Fibroblast of peridontal ligament (primary cell): Measurements from ENCODE around the gene NTRK3.

Source experiments
- DNase-seq: peaks from one replicate; pipeline ENCODE4 v3.0.0-alpha.2; 2010; ENCODE audit errors: extremely low read depth

Gene NTRK3

DNA sequence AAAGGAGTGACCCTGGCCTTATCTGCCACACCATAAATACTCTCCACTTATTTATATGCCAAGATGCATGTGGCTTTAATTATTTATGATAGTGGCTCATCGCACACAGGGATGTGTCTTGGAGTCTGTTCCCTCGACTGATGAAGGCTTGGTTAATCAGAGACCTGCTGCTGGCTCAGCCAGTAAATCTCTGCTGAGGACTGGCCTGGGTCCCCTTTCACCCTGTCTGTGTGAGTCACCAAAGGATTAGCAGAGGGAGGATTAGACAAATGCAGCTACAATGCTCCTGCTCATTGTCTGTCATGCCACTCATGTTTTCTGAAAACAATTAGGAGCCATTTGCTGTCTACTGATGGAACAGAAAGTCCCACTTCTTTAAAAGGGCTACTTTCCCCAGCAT is 226.8 kb downstream of the NTRK3 start:
- DNase-seq: no peak

GRCh38 chr15:88028024-88028423 is 228.5 kb downstream of the NTRK3 start:
- no peak for DNase-seq

DNA sequence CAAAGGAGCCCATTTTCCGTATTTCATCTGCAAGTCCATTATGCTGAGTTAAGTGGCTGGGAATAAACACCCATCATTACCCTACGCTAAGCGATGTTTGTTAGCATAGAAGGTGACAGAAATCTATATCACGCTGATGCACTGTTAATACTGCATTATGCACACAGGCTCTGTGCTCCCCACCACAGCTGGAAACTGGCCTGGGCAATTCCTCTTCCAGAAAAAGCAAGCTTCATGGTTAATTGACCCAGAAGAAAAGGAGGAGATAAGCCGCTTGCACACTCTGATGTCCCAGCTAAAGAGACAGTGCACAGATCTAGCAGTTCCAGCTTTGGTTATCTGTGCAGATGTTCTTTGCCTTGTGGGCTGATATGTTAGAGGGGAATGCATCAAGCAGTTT is 232.6 kb downstream of the NTRK3 start:
- no peak for DNase-seq

DNA sequence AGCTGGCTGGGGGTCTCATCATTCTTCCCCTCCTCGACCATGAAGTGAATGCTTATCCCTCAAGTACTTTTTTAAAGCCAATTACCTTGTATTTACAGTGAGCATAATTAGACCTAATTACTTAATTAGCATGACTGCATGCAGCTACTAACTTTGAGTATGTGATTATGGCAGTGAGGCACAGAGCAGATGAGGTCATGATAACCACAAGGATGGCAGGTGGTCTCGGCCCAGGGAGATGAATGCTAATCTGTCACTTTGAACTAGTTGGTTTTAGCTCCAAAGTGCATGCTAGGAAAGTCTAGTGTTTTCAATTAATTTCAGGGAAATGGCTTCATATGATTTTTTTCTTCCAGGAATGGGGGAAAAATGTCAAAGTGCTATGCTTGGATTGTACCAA is 233.8 kb downstream of the NTRK3 start:
- no peak for DNase-seq

- DNase-seq: no peak
Observed at GRCh38 chr15:88021601-88022000, 234.9 kb downstream of the NTRK3 start.

DNA sequence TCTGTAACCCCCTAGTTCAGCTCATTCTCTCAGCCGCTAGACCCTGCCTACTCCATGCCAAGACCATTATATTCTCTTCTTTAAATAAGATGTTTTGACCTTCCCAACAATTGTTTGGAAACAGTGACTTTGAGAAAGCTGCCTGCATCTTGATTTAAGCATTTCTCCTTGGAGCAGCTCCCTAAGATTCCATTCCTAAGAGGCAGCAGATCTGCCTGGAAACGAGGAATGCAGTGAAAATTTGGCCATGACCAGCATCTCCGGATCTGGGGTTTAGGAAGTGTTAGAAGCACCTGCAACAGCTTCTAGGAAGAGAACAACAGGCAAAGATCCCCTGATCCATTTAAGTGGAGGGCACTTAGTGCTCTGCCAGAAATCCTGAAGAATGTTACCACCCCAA is 235.7 kb downstream of the NTRK3 start:
- no peak for DNase-seq

- DNase-seq: no peak
Observed at GRCh38 chr15:88019656-88020055, 236.9 kb downstream of the NTRK3 start.

DNA sequence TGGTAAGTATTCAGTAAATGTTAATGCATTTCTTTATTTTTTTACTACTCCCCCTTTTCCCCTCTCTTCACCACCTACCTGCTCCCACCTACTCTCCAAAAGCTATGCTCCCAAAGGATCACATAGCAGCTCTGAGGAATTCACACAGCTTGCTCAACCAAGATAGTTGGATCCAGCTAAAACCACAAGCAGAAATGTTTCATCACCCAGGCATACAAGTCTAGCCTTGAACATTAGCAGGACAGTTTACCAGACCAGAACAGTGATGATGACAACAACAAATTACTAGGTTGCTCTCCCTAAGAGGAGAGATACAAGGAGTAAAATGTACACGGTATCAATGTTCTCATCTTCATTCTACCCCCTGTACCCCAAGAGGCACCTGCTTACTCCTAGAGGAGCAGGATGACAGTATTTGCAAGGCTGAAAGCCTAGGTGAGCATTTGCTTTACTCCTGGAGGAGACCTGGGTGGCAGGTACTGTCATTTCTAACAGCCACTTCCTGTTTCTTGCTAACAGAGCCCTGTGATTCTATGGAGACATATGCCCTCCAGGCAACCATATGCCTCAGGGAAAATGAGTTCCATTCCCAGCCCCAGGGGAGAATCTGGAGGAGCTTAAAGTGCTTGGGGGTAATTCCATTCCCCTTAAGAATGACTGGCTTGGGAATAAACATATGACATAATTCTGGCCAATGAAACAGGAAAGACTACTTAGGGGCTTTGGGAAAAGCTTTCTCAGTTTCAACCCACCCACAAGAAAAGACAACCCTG is 237.5 kb downstream of the NTRK3 start:
- DNase-seq: peak; percentile 38

DNA sequence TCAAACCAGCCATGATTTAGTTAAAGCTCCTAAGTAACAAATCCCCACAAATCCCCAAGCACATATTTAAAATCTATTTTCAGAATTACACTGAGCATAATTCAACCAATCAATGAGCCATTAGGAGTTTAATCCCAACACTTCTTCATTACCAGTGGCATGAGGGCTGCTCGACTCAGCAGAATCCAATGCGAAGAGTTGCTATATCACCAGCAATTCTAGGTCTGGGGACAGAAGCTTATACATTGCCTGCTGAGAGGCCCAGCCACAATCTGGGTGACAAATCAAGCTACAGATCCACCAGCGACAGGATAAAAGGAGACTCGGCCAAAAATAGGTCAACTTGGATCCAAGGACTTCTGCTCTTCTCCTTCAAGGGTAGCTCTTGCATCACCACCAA is 238.8 kb downstream of the NTRK3 start:
- no peak for DNase-seq

- DNase-seq: no peak
Observed at GRCh38 chr15:88016406-88016805, 240.1 kb downstream of the NTRK3 start.

GRCh38 chr15:88015228-88015860 is 241.2 kb downstream of the NTRK3 start:
- no peak for DNase-seq

DNA sequence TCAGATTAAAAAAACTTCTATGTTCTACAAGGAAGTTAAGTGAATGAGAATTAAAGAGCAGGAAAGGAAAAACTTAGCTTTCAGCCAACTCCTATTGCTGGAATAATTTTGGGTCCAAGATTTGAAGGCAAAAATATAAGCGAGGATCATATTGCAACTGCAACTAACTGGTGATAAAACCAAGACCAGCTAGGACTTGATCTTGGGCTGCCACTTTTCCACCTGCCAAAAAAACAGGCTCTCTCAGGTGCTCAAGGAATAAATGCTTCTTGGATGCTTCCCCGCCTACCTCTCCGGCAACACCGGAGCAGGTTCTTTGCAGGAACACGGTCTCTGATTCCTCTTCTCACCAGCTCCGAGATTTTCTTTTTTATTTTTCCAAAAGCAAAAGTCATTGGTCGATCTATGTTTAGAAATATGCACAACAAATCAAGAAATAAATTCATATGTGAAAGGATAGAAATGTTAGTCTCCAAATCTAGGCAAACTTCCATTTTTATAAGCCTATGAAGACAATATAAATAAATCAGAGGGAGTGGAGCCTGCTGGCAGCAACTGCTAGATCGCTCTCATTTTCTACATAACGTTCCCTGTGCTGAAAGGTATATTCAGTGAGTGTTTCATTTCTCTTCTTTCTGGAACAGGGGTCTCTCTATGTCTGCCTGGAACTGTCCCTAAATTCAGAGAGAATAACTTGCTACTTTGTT is 241.9 kb downstream of the NTRK3 start:
- no peak for DNase-seq

DNA sequence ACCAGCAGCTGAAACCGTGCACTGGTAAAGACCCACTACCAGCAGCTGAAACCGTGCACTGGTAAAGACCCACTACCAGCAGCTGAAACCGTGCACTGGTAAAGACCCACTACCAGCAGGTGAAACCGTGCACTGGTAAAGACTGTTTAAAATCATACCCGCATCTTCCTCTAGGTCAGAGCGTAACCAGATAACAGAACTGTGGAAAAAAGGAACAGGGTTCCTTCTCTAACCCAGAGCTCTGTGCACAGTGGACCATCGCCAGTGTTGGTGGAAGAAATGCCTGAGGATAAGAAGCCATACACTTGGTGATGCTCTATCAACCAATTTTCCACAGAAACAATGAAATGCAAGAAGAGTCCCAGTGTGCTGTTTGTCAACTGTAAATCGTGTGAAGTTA is 243.4 kb downstream of the NTRK3 start:
- DNase-seq: no peak

GRCh38 chr15:88012688-88013087 is 243.9 kb downstream of the NTRK3 start:
- DNase-seq: no peak

- DNase-seq: no peak
Observed at GRCh38 chr15:88012233-88012632, 244.3 kb downstream of the NTRK3 start.

- DNase-seq: no peak
Observed at GRCh38 chr15:88011533-88011932, 245.0 kb downstream of the NTRK3 start.

DNA sequence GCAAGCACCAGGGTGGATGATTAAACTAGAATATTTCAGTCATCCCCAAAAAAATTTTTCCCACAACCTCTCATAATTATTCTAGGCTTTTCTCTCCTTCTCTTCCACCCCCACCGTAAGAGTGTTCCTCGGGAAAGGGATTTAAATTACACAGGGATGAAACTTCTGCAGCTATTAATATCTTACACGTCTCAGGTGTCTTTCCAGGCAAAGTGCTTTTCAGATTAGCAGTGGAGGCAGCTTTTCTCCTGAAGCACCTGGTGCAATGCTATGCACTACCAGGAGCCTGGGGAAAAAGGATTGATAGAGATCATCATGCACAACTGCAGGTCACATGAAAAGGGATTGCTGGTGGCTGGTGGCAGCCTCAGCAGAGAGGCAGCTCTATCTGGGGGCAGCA is 250.4 kb downstream of the NTRK3 start:
- no peak for DNase-seq

DNA sequence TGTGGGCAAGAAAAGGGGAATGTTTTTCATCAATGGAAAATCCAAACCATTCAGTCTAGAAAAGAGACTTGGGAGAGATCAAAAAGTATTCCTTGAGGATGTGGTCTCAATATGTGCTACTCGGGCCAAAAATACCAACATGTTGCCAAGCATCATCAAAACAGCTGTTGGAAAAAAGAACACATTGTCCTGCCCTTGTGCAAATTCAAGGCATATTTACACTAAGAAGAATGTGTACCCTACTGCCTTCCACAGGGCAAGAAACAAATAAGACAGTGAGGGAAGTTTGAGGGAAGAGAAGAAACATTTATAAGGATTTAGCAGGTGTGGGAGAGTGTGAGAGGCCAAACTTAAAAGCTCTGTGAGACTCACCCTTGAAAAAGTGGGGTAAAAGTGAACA is 252.1 kb downstream of the NTRK3 start:
- DNase-seq: no peak

DNA sequence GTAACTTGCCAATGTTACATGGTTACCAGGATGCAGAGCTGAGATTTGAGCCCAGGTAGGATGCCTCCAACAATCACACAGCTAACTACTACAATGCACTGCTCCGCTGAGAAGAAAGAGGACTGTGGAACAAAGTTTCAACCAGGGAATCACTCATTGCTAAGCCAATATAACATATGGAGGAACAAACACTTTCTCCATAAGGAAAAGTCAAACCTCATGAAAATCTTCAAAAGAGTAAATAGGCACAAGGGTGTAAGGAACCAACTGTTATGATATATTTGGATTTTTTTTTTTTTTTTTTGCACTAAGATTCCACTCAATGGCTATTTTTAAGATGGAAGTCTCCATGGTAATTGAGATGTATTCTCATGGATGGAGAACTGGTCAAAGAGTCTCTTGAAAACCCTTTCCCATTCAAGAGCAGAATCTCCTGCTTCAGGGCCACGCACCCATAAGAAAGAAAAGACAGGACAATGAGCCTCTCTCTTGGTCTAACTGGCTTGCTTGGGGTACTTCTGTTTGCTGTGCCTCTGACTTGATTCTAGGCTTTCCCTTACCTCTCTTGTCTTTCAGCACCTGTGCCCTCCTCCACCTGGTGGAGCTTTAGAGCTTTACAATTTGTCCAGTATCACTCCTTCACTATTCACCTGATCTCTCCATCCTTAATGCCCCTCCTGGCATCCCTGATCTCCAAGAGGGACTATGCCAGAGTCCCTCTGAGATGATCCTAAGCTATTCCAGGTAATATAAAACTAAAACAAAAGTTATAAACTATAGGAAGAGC is 252.8 kb downstream of the NTRK3 start:
- DNase-seq: no peak

GRCh38 chr15:88002706-88003105 is 253.8 kb downstream of the NTRK3 start:
- DNase-seq: no peak

- no peak for DNase-seq
Observed at GRCh38 chr15:87998630-87999029, 257.9 kb downstream of the NTRK3 start.

GRCh38 chr15:87986776-87987175 is 269.8 kb downstream of the NTRK3 start:
- no peak for DNase-seq
